Left renal cortex interstitium (tissue), 4 donors: ENCODE results near the gene MRPL53. TPM values are rescaled to one million over a fixed set of nuclear protein-coding genes. Genes with fewer than 3 reads are reported as not detected.

ENCODE experiments used
- DNase-seq, 4 donors: peaks; one replicate each; pipeline ENCODE4 v3.0.0-alpha.2; 2013; ENCODE audit warnings: low read depth in 4 of 4, low spot score in 2 of 4, missing footprints in 1 of 4
- polyA plus RNA-seq, 4 donors: library from polyadenylated mRNA; unstranded; fragments of 120-200 nt; gene quantifications; one replicate each; pipeline ENCODE4 v1.2.1, GENCODE V29; 2013; ENCODE audit not compliant: insufficient read length in 4 of 4

MRPL53 gene
- polyA plus RNA-seq, 4 donors: 40.6 to 86.2 (median 54.7) TPM

DNA sequence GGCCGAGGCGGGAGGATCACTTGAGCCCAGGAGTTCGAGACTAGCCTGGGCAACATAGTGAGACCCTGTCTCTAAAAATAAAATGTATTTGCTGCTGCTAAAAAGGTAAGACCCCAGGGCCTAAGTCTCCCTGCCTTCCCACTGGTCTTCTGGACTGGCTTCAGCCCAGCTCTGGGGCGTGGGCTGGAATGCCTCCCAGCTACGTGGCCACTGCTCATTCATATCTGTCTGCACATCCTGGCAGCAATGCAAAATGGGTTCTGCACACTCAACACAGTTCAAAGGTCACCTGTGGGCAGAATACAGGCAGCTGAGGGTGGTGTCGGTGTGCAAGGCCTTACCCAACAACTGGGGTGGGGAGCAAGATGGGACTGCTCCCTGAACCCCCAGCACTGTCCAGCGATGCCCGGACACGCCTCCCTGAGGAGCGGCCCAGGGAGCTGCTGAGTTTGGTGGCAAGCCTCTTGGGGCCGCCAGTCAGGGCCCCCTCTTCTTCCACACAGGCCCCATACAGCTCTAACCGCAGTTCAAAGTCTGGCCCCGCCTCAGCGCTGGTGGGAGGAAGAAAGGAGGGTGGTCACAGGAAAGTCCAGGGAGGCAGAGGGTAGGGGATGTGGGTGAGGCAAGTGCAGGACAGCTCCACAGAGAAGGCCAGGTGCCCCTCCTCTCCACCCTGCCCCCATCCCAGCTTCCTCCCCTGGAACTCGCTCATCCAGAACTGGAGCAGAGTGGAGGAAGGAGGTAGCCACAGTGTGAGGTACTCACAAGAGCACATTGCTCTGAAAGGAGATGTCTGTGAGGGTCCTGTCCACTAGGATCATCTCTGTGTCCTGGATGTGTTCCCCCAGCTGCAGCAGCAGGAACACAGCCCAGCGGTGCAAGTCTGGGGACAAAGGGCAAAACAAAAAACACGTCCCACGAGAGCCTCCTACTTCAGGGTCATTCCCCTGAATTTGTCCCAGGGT lies 42.7 kb downstream of the MRPL53 start:
- DNase-seq: no peak

DNA sequence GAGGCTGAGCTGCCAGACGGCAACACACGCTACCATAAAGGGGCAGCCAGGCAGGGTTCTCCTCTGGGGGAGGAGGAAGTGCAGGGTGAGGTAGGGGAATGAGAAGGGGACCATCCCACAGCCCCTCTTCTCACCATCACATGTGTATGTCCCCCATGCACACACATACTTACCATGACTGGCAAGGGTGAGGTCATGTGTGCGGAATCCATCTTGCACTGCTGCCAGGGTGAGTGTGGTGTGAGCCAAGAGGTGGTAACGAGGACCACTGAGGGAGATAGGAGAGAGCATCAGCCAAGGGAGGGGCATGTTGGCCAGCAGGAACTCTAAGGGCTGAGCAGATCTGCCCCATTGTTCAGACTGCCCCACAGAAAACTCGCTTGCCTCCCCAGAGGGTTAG lies 43.8 kb downstream of the MRPL53 start:
- no peak for DNase-seq

DNA sequence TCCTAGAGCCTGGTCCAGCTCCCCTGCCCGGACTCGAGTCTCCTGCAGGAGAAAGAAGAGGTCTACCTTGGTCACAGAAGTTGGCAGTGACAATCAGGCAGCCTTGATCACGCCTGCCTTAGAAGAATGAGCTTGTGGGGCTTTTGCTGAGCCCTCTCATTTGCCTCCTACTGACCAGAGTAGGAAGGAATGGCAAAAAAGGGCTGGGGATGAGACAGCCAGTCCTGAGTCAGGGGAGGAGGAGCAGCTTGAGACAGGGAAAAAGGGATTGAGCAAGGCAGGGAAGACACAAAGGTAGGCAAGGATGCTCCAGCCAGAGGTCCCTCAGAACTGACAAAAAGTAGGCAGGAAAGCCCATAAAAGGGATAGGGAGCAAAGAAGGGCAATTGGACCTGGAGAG lies 44.9 kb downstream of the MRPL53 start:
- no peak for DNase-seq

DNA sequence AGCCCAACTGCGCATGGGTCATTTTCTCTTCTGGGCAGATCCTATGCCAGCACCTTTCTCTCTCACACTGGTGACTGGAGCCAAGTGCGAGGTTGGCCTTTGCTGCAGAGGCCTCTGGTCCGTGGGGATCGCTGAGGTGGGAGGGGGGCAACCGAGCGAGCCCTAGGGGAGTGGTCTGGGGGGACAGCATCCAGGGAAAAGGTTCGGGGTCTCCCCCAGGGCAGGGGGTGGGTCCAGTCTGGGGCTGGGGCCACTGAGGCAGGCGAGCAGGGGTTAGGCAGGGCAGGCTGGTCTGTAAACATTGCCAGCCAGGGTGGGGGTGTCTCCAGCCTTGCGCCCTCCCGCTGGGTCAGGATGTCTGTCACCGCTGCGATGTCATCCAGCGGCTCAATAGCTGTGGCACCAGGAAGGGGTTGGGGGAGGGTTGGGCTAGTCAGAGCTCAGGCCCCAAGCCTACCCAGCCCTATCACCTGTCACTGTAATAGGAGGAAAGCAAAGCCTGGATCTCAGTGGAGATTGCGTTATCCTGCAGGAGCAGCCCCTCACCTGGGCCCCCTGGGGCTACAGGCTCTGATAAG lies 46.2 kb downstream of the MRPL53 start:
- DNase-seq: no peak

DNA sequence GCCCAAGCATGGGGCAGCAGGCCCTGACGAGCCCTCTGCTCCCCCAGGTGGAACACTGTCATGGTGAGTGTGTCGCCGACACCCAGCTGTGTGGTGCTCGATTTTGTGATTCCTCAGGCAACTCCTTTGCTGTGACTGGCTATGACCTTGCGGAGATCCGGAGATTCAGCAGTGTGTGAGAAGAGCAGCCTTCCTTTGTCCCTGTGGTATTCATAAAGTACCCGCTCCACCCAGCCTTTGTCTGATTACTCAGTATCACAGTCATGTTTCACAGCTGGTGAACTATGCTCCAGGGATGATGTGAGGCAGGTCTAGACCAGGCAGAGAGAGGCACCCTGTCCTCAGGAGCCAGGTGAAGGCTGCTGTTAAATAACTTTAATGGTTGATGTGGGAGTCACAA lies 47.0 kb downstream of the MRPL53 start:
- DNase-seq: no peak

DNA sequence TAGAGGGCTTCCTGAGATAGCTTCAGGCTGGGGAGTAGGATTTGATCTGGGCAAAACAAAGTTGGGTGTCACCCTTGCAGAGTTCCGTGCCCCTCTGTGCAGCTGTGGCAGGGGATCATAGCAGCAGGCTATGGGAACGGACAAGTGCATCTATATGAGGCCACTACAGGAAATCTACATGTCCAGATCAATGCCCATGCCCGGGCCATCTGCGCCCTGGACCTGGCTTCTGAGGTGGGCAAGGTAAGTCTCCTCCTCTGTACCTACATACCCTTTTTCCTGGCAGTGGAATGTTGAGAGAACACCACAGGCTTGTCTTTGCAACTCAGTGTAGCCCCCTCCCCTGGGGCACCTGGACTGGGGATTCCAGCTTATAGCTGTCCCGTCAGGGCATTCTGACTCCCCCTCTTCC lies 47.5 kb downstream of the MRPL53 start:
- DNase-seq: no peak

DNA sequence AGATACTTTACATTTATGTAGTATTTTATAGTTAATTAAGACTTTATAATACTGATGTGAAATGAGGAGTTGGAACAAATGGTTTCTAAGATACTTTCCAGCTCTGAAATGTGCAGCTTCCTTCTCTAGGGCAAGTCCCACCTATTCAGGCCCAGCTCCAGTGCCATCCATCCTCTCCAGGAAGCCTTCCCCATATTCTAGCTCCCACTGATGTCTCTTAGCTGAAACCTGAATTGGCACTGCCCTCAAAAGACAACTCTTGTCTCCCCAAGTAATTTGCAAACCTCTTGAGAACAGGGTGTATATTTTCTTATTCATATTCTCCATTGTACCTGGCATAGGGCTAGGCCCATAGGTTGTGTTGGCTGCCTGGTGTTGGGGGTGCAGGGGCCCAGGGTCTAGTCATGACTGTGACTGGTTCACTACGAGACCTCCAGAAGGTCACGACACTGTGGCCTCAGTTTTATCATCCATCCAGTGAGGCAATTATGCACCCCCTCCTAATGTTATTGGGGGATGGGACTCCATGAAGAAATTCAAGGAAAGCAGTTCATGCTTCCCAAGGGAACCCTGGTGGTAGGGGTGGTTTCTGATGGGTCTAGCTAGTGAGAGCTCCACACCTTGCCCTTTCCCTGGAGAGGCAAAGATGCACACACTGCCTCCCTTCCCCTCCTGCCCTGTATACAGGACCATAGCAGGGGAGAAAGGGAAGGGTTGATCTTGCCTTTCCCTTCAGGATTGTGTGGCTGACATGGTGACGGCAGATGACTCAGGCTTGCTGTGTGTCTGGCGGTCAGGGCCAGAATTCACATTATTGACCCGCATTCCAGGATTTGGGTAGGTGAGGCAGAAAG lies 48.1 kb downstream of the MRPL53 start:
- no peak for DNase-seq

DNA sequence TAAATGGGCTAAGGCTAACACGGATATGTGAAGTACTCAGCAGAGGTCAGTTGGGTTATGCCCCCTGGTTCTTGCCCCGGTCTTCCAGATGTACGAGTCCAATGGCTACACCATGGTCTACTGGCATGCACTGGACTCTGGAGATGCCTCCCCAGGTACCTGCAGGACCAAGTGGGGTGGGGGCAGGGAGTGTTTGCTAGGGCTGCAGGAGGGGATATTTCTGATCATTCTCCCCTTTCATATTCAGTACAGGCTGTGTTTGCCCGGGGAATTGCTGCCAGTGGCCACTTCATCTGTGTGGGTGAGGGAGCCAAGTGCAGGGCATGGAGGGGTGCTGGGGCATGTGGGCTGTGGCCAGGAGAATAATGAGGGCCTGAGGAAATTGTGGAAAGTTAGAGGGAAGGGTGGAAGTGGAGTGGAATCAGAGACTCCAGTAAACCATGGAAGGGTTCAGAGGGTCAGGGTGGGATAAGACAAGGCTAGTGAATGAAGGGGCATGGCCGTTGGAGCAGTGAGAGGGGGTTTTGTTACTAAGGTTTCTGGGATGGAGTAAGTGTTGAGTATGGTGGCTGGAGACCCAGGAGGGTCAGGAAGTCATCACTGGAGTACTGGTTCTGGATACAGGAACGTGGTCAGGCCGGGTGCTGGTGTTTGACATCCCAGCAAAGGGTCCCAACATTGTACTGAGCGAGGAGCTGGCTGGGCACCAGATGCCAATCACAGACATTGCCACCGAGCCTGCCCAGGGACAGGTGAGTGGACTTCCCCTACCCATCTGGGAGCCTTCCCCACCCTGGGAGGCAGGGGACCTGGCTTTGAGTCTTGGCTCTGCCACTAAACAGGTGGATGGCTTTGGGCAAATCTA lies 49.0 kb downstream of the MRPL53 start:
- no peak for DNase-seq

Other genes starting within 250 kb of the MRPL53 start
- gene SLC4A5, start 129.3 kb downstream of the MRPL53 start, polyA plus RNA-seq: 1 to 10 TPM; 1.8 to 4.6 (median 3.1) TPM
- gene DCTN1, start 92.4 kb downstream of the MRPL53 start, polyA plus RNA-seq: 100 to 1,000 TPM; 134 to 178 (median 153) TPM
- gene C2orf81, start 51.1 kb downstream of the MRPL53 start, polyA plus RNA-seq: 1 to 10 TPM; 5.6 to 8.7 (median 8.2) TPM
- gene WDR54, start 51.0 kb downstream of the MRPL53 start, polyA plus RNA-seq: 10 to 100 TPM; 38.4 to 46.7 (median 40.8) TPM
- gene RTKN, start 30.7 kb downstream of the MRPL53 start, polyA plus RNA-seq: 10 to 100 TPM; 53.7 to 94.5 (median 76.7) TPM
- 10 to 100 TPM; 25.2 to 40.9 (median 25.9) TPM for gene INO80B, start 17.6 kb downstream of the MRPL53 start, polyA plus RNA-seq
- 100 to 1,000 TPM in 3 of 4 donors, 10 to 100 TPM in 1; 99.5 to 129 (median 123) TPM for gene WBP1, start 14.2 kb downstream of the MRPL53 start, polyA plus RNA-seq
- 10 to 100 TPM; 47.2 to 60.8 (median 52.2) TPM for gene MOGS, start 7.3 kb downstream of the MRPL53 start, polyA plus RNA-seq
- 10 to 100 TPM in 3 of 4 donors, 1 to 10 TPM in 1; 8.5 to 19.7 (median 13.4) TPM for gene CCDC142, start 10.3 kb upstream of the MRPL53 start, polyA plus RNA-seq
- gene TTC31, start 10.4 kb upstream of the MRPL53 start, polyA plus RNA-seq: 10 to 100 TPM; 24.1 to 43.7 (median 33.2) TPM
- 1 to 10 TPM; 2.2 to 7.0 (median 3.2) TPM for gene LBX2, start 26.9 kb upstream of the MRPL53 start, polyA plus RNA-seq
- 10 to 100 TPM; 26.4 to 33.3 (median 28.9) TPM for gene PCGF1, start 35.0 kb upstream of the MRPL53 start, polyA plus RNA-seq
- under 1 TPM in 2 of 4 donors, not detected in 2; 0.13 to 0.14 TPM for gene TLX2, start 41.8 kb upstream of the MRPL53 start, polyA plus RNA-seq
- under 1 TPM; 0.32 to 0.63 (median 0.41) TPM for gene DQX1, start 53.6 kb upstream of the MRPL53 start, polyA plus RNA-seq
- gene AUP1, start 57.0 kb upstream of the MRPL53 start, polyA plus RNA-seq: 100 to 1,000 TPM in 3 of 4 donors, 10 to 100 TPM in 1; 88.8 to 136 (median 106) TPM
- gene HTRA2, start 57.3 kb upstream of the MRPL53 start, polyA plus RNA-seq: 10 to 100 TPM; 33.6 to 36.9 (median 35.0) TPM
- gene LOXL3, start 81.3 kb upstream of the MRPL53 start, polyA plus RNA-seq: 10 to 100 TPM in 3 of 4 donors, 1 to 10 TPM in 1; 9.7 to 12.4 (median 10.7) TPM
- 10 to 100 TPM in 2 of 4 donors, 1 to 10 TPM in 2; 8.3 to 11.1 (median 10.2) TPM for gene DOK1, start 82.0 kb upstream of the MRPL53 start, polyA plus RNA-seq
- gene M1AP, start 175.7 kb upstream of the MRPL53 start, polyA plus RNA-seq: 1 to 10 TPM in 2 of 4 donors, under 1 TPM in 2; 0.43 to 1.5 (median 0.98) TPM
- gene SEMA4F, start 181.6 kb upstream of the MRPL53 start, polyA plus RNA-seq: 1 to 10 TPM; 6.6 to 8.5 (median 7.6) TPM